Cortex of kidney (tissue), 1 donor: ENCODE results near the gene ALDH1A3.
"Not testable (repeated sequence)": the region's sequence is repeated elsewhere in the genome, so short reads cannot be mapped to it uniquely, and the experiment has no call there.

ENCODE experiments used
- DNase-seq: peaks from one replicate; lab custom pipeline; 2025; lab: John Stamatoyannopoulos, UW

Gene ALDH1A3

GRCh38 chr15:100879464-100880138 lies at the start of gene ALDH1A3:
TSS of gene ALDH1A3 (plus strand) at chr15:100879831. CDS start at chr15:100879908, 77 bp downstream.
- no peak for DNase-seq

- DNase-seq: no peak
These were observed 48.2 kb upstream of the ALDH1A3 start for GRCh38 chr15:100831467-100831866.

- DNase-seq: no peak
These were observed 47.3 kb upstream of the ALDH1A3 start for GRCh38 chr15:100832149-100832942.

- no peak for DNase-seq
These were observed 45.9 kb upstream of the ALDH1A3 start for GRCh38 chr15:100833417-100834389.

GRCh38 chr15:100834731-100835130 lies 44.9 kb upstream of the ALDH1A3 start:
- no peak for DNase-seq

- DNase-seq: no peak
These were observed 44.0 kb upstream of the ALDH1A3 start for GRCh38 chr15:100835636-100836035.

- DNase-seq: no peak
These were observed 43.1 kb upstream of the ALDH1A3 start for GRCh38 chr15:100836501-100836900.

GRCh38 chr15:100841426-100841825 lies 38.2 kb upstream of the ALDH1A3 start:
- DNase-seq: no peak

GRCh38 chr15:100842756-100843730 lies 36.6 kb upstream of the ALDH1A3 start:
- no peak for DNase-seq

- DNase-seq: no peak
These were observed 35.5 kb upstream of the ALDH1A3 start for GRCh38 chr15:100844167-100844566.

- no peak for DNase-seq
These were observed 34.9 kb upstream of the ALDH1A3 start for GRCh38 chr15:100844778-100845177.

- DNase-seq: no peak
These were observed 32.4 kb upstream of the ALDH1A3 start for GRCh38 chr15:100847194-100847593.

GRCh38 chr15:100849021-100849854 lies 30.4 kb upstream of the ALDH1A3 start:
- DNase-seq: no peak

- no peak for DNase-seq
These were observed 29.8 kb upstream of the ALDH1A3 start for GRCh38 chr15:100849855-100850218.

- DNase-seq: not testable (repeated sequence)
These were observed 28.1 kb upstream of the ALDH1A3 start for GRCh38 chr15:100851428-100852015.

GRCh38 chr15:100852630-100853029 lies 27.0 kb upstream of the ALDH1A3 start:
- DNase-seq: no peak

GRCh38 chr15:100853676-100854440 lies 25.8 kb upstream of the ALDH1A3 start:
- no peak for DNase-seq

GRCh38 chr15:100856867-100857266 lies 22.8 kb upstream of the ALDH1A3 start:
- DNase-seq: no peak

GRCh38 chr15:100858294-100858693 lies 21.3 kb upstream of the ALDH1A3 start:
- no peak for DNase-seq
